HG03135 (cell line): ENCODE data around the gene PAOX.
"Not testable (repeated sequence)": the region's sequence is repeated elsewhere in the genome, so short reads cannot be mapped to it uniquely, and the experiment has no call there.

Source experiments
- ATAC-seq: cut with Tn5 transposase; IDR thresholded peaks from one replicate; pipeline ENCODE4 v1.9.1; 2021; ENCODE audit warnings: mild to moderate bottlenecking, moderate library complexity; ENCODE audit not compliant: unreplicated experiment

PAOX gene

DNA sequence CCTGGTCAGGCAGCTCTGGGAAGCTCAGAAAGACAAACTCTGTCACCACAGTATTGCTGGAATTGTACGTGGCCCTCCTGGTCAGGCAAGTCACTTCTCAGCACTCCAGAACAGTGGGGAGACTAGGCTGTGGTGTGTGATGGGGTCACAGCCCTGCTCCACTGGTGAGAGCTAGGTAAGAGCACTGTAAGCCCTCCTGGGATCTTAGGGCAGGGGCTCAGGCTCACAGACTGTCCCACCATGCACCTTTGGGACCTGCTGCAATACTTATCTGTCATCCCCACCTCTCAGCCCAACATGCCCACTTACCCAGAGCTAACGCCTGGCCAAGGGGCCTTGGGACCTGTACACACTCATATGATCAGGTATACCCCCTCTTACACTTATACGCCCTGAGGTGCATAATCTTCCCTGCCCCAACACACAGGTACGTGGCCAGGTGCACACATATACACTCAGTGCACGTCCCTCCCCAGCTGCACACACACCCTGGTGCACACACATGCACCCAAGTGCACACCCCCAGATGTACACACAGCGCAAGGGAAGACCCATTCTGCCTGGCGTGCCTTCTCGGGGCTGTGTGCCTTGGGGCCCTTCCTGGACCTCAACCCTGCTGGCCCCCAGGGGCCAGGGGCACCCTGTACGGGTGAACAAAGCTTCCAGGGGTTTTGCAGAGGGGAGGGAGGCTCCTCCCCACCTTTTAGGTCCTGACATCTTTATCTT lies 53.0 kb downstream of the PAOX start:
- ATAC-seq = not testable (repeated sequence)

GRCh38 chr10:133432789-133433188 lies 53.7 kb downstream of the PAOX start:
- not testable (repeated sequence) for ATAC-seq

DNA sequence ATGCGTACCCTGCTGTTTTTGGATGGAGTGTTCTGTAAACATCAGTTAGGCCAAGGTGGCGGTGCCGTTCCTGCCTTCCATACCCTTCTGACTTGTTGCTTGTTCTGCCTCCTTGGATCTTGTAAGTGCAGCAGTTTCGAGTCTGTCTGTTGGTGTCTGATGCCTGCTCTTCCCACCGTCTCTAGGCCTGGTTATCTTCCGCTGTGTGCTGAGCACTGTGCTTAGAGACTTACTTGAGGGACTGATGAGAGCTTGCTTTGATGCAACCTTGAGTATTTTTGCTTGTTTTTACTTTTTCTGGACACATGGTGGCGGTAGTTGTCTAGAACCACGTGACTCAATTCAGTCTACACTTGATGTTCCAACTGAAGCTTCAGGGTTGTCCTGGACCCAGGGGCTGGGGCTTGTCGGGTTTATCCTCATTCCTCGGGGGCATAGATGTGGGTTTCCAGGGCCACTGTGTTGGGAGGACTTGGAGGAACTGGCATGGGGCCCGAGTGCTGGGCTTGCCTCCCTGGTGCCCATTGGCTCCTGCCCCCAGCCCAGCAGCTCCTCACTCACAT lies 59.7 kb downstream of the PAOX start:
- ATAC-seq = no peak

- ATAC-seq = no peak
These were observed 60.7 kb downstream of the PAOX start for GRCh38 chr10:133439517-133440461.

DNA sequence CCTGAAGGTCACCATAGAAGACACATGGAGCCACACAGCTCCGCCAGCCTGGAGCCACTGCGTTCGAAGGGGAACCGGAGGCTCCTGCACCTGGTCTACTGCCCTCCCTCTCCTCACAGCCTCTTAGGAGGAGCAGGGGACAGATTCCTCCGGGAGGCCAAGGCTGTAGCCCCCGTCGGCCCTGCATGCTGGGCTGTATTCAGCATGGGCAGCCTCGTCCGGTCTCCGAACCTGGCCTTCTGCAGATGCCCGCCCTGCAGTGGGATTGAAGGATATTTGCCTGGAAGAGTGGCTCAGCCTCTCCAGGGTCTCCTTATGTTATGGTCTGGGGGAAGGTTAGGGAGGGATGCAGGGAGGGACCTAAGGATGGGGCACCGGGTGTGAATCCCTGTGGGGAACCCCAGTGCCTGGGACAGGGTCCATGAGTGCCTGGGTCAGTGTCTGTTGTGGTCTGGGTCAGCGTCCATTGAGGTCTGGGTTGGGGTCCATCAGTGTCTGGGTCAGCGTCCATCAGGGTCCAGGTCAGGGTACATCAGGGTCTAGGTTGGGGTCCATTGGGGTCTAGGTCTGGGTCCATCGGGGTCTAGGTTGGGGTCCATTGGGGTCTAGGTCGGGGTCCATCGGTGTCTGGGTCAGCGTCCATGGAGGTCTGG lies 61.7 kb downstream of the PAOX start:
- ATAC-seq = no peak
